ENCODE results near the gene SRD5A2.

GRCh38 chr2:31529256-31529655, 51.5 kb downstream of the SRD5A2 start:
- TF ChIP-seq EZH2 (IDR thresholded peaks at IDR 0.05; ENCODE audit: insufficient read depth, poor library complexity, severe bottlenecking), result no peak
- TF ChIP-seq EZH2phosphoT487 (IDR thresholded peaks at IDR 0.05; ENCODE audit: insufficient read depth, low read depth), result no peak
